Neuron (in vitro differentiated cells): ENCODE data around the gene SAPCD2.
"Not testable (repeated sequence)": the region's sequence is repeated elsewhere in the genome, so short reads cannot be mapped to it uniquely, and the experiment has no call there.

Source experiments
- H2AFZ ChIP-seq: one replicate; pipeline ENCODE4 v1.6.1; 2013; ENCODE audit warnings: low read depth, mild to moderate bottlenecking, inconsistent platforms, low read length, moderate library complexity
- H3K27me3 ChIP-seq: one replicate; pipeline ENCODE4 v1.6.1; 2013; ENCODE audit warnings: low read length; ENCODE audit not compliant: insufficient read depth
- H3K36me3 ChIP-seq: one replicate; pipeline ENCODE4 v1.6.1; 2013; ENCODE audit warnings: low read length; ENCODE audit not compliant: insufficient read depth
- H3K4me1 ChIP-seq: one replicate; pipeline ENCODE4 v1.6.1; 2013; ENCODE audit warnings: low read length; ENCODE audit not compliant: insufficient read depth
- H3K4me3 ChIP-seq: 2 replicates; pipeline ENCODE4 v1.5.1; 2013; ENCODE audit warnings: mild to moderate bottlenecking, low read length, moderate library complexity
- H3K9me3 ChIP-seq: one replicate; pipeline ENCODE4 v1.6.1; 2013; ENCODE audit warnings: low read length

Gene SAPCD2, protein sequence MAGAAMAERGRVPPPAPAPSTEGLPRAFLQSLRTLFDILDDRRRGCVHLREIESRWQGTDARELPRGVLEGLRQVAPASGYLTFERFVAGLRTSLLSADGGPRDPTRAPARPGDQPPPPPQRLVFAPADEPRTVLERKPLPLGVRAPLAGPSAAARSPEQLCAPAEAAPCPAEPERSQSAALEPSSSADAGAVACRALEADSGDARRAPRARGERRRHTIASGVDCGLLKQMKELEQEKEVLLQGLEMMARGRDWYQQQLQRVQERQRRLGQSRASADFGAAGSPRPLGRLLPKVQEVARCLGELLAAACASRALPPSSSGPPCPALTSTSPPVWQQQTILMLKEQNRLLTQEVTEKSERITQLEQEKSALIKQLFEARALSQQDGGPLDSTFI

DNA sequence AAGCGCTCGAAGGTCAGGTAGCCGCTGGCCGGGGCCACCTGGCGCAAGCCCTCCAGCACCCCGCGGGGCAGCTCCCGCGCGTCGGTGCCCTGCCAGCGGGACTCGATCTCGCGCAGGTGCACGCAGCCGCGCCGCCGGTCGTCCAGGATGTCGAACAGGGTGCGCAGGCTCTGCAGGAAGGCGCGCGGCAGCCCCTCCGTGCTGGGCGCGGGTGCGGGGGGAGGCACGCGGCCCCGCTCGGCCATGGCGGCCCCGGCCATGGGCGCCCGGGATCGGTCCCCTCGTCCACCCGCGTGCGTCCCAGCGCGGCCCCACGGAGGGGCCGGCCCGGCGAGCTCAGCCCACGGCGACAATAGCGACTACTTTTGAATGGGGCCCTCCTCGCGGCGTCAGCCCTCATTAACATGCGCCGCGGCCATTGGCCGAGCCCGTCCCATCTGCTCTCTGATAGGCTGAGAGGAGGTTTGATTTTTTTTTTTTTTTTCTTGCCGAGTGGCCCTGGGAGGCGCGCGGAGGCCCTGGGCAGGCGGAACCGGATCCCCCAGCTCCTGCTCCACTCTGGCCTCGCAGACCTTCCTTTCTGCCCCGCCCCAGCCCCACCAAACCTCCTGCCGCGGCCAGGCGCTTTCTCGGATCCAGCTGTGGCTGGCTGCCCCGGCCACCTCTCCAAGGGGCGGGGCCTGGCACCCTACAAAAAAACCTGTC is at the start of gene SAPCD2:
Gene SAPCD2 (minus strand): TSS at position 357 of the 705 bp plus-strand sequence. CDS start 97 bp downstream, at position 260.
- Histone ChIP-seq H3K36me3 (peaks cover 2% of the 10 kb centered on the region), H2AFZ (peak within 1 kb of the TSS; percentile 33), H3K9me3 (no peaks in the 10 kb centered on the region), H3K4me1 (peaks cover 22% of the 10 kb centered on the region), H3K4me3 (peak within 1 kb of the TSS; percentile 68), H3K27me3 (peaks cover 17% of the 10 kb centered on the region)

DNA sequence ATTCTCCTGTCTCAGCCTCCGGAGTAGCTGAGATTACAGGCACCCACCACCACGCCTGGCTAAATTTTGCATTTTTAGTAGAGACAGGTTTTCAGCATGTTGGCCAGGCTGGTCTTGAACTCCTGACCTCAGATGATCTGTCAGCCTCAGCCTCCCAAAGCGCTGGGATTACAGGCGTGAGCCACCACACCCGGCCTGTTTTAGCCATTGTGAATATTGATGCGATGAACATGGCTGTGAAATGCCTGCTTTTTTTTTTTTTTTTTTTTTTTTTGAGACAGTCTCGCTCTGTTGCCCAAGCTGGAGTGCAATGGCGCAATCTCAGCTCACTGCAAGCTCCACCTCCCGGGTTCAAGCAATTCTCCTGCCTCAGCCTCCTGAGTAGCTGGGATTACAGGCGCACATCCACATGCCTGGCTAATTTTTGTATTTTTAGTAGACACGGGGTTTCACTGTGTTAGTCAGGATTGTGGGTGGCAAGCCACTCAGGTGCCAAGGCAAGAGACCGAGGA is 47.8 kb upstream of the SAPCD2 start:
- not testable (repeated sequence) for H2AFZ ChIP-seq, H3K4me3 ChIP-seq, H3K27me3 ChIP-seq, H3K9me3 ChIP-seq, H3K36me3 ChIP-seq
- peaks cover 22% of the 10 kb centered on the region for H3K4me1 ChIP-seq

DNA sequence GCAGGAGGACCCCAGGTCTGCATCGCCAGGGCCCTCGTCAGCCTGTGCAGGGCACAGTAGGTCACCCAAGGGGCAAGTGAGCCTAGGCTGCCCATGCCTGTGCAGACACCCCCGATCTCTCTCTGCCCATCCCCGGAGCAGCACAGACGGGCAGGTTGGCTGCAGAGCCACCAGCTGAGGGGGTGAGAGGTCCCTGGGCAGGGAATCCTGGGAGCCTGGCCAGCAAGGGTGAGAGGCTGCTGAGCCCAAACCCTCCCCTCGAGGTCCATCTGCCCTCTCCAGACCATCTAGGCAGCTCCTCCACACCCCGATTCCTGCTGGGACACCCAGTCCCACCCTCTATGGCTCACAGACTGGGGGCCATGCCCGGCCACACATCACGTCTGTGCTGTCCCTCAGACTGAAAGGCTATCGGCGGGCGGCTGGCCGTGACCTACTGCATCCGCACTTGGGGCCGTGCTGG is 46.9 kb upstream of the SAPCD2 start:
- H3K36me3 ChIP-seq = no peaks in the 10 kb centered on the region
- H3K27me3 ChIP-seq = no peaks in the 10 kb centered on the region
- peaks cover 20% of the 10 kb centered on the region for H3K4me1 ChIP-seq
- no peak overlapping the region for H3K4me3 ChIP-seq
- H3K9me3 ChIP-seq = no peaks in the 10 kb centered on the region
- no peak overlapping the region for H2AFZ ChIP-seq

DNA sequence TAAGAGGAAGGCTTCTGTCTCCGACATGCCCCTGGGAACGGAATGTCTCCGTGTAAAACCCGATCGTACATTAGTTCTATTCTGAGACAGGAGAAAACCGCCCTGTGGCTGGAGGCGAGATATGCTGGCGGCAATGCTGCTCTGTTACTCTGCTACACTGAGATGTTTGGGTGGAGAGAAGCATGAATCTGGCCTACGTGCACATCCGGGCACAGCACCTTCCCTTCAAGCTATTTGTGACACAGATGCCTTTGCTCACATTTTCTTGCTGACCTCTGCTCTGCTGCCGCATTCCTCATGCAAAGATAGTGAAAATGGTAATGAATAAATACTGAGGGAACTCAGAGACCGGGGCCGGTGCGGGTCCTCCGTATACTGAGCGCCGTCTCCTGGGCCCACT is 46.4 kb upstream of the SAPCD2 start:
- Histone ChIP-seq H3K36me3 (no peaks in the 10 kb centered on the region), H3K9me3 (no peaks in the 10 kb centered on the region), H3K4me1 (peaks cover 18% of the 10 kb centered on the region), H3K27me3 (no peaks in the 10 kb centered on the region), H3K4me3 (no peak overlapping the region), H2AFZ (no peak overlapping the region)

DNA sequence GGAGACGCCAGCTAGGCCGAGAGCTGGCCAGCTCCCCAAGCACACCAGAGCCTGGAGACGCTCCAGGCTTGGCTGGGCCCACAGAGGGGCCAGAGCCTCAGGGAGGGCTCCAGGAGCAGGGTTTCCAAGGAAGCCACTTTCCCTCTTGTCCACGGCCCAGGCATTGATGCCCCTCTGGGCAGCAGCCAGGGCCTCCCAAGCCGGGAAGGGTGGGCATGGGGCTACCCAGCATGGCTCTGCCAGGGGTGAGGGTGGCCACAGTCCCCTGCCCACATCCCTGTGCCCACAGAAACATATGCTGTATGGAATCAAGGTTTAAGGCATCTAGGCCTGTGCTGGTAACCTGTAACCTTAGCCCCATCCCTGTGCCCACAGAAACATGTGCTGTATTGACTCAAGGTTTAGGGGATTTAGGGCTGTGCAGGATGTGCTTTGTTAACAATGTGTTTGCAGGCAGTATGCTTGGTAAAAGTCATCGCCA is 45.7 kb upstream of the SAPCD2 start:
- Histone ChIP-seq H3K36me3 (no peaks in the 10 kb centered on the region), H3K27me3 (no peaks in the 10 kb centered on the region), H3K9me3 (no peaks in the 10 kb centered on the region), H3K4me3 (no peak overlapping the region), H3K4me1 (peaks cover 16% of the 10 kb centered on the region), H2AFZ (no peak overlapping the region)

DNA sequence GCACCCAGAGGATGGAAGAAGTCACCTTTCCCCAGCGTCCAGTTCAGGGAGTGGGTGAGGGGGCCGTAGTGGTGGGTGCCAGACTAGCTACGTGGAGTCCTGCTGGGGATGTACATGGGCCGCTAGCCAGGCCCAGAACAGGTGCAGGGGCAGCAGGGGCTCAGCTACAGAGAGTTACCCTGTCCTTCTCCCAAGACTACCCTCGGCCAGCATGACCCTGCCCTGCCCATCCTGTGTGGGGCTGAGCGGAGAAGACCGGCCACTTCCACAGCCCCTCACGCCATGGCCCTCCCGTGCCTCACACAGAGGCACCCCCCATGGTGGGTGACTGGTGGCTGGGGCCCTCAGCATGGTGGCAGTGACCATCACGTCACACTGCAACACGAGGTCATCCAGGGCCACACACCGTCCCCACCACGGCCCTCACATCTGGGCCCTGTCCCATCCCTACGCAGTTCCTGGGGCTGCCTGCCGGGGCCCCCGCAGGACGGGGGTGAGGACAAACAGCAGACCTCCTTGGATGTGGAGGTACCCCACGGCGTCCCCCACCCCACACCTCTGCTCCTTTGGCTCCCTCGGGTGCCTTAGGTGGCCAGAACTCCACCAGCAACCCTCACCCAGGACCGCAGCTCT is 45.2 kb upstream of the SAPCD2 start:
- Histone ChIP-seq H3K4me3 (no peak overlapping the region), H2AFZ (no peak overlapping the region), H3K9me3 (no peaks in the 10 kb centered on the region), H3K4me1 (peaks cover 16% of the 10 kb centered on the region), H3K27me3 (no peaks in the 10 kb centered on the region), H3K36me3 (no peaks in the 10 kb centered on the region)

DNA sequence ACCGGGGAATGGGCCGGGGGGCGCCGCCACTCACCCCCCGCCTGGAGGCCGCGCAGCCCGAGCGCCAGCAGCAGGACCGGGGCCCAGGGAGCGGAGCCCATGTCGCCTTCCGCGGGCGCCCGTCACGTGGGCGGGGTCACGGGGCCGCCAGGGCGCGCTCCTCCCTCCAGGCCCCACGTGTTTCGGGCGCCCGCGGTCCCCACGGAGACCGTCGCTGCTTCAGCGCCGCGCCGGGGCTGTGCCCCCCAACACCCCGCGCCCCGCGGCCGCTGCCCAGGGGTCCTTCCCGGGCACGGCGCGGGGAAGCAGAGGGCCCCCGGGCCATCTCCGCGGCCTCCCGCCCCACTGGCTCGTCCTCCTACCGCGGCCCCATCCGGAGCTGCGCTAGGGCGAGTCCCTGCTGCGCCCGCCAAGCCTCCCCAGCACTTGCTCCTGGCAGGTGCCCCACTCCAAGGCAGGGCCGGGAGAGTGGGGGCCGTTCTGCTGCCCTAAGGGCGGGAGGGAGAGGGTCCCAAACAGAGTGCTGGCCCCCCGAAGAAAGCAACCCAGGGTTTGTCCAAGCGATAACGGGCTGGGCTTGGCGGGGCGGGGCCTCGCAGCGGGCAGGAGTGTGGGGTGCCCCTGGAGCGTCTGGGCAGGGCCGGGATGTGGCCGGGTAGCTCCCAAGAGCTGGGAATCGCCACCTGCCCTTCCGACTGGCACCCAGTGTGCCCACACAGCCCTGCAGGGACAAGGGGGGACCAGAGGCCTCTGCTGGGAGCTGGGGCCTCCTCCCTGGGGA is 44.4 kb upstream of the SAPCD2 start, which contains the start of gene DPP7:
Gene DPP7 (minus strand): TSS at position 121 of the 781 bp plus-strand sequence. CDS start 20 bp downstream, at position 101.
- H3K4me3 ChIP-seq = no peak within 1 kb of the TSS
- no peaks in the 10 kb centered on the region for H3K9me3 ChIP-seq
- H3K27me3 ChIP-seq = no peaks in the 10 kb centered on the region
- peaks cover 16% of the 10 kb centered on the region for H3K4me1 ChIP-seq
- no peak within 1 kb of the TSS for H2AFZ ChIP-seq
- peaks cover 3% of the 10 kb centered on the region for H3K36me3 ChIP-seq

DNA sequence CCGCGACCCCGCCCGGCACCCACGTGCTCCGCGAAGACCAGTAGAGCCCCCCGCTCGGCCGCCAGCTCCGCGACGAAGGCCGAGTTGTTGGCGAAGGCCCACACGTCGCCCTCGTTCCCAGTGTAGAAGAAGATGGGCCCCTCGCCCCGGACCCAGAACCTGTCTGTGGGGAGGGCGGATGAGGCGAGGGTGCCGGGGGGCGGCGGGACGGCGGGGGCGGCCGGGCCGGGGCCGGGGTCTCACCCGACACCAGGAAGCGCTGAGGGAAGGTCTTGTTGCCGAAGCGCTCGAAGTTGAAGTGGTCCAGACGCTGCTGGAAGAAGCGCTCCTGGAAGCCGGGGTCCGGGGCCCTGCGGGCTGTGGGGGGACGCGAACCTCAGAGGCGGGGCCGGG is 43.9 kb upstream of the SAPCD2 start:
- Histone ChIP-seq H2AFZ (no peak overlapping the region), H3K9me3 (no peaks in the 10 kb centered on the region), H3K4me1 (peaks cover 16% of the 10 kb centered on the region), H3K27me3 (no peaks in the 10 kb centered on the region), H3K4me3 (no peak overlapping the region), H3K36me3 (peaks cover 9% of the 10 kb centered on the region)

DNA sequence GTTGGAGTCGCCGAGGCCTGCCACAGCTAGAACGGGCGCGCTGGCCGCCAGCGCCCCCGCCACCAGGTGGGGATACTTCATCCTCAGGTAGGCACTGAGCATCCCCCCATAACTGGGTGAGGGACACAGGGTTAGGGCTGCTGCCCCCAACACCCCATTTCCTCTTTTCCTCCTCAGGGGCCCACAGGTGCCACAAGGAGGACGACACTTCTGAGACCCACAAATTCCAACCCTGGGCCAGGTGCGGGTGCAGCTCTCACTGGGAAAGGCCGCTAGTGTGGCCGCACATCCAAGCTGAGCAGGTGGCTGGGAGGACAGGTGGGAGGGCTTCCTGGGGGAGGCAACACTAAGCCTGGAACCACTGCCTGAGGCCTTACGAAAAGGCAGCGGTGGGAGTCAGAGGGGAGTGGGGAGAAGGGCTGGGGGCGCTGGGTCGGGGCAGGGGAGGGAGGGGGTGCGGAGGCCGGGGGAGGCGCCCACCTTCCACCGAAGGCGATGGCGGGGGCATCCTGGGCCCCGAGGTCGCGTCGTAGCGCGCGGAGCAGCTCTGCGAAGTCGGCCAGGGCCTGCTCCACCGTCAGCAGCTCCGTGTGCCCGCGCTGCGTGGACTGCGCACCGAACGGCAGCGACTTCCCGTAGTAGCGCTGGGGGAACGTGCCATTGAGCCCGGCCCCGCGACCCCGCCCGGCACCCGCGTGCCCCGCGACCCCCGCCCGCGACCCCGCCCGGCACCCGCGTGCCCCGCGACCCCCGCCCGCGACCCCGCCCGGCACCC is 43.2 kb upstream of the SAPCD2 start:
- peaks cover 16% of the 10 kb centered on the region for H3K4me1 ChIP-seq
- no peak overlapping the region for H2AFZ ChIP-seq
- H3K9me3 ChIP-seq = no peaks in the 10 kb centered on the region
- peaks cover 15% of the 10 kb centered on the region for H3K36me3 ChIP-seq
- H3K27me3 ChIP-seq = no peaks in the 10 kb centered on the region
- no peak overlapping the region for H3K4me3 ChIP-seq

DNA sequence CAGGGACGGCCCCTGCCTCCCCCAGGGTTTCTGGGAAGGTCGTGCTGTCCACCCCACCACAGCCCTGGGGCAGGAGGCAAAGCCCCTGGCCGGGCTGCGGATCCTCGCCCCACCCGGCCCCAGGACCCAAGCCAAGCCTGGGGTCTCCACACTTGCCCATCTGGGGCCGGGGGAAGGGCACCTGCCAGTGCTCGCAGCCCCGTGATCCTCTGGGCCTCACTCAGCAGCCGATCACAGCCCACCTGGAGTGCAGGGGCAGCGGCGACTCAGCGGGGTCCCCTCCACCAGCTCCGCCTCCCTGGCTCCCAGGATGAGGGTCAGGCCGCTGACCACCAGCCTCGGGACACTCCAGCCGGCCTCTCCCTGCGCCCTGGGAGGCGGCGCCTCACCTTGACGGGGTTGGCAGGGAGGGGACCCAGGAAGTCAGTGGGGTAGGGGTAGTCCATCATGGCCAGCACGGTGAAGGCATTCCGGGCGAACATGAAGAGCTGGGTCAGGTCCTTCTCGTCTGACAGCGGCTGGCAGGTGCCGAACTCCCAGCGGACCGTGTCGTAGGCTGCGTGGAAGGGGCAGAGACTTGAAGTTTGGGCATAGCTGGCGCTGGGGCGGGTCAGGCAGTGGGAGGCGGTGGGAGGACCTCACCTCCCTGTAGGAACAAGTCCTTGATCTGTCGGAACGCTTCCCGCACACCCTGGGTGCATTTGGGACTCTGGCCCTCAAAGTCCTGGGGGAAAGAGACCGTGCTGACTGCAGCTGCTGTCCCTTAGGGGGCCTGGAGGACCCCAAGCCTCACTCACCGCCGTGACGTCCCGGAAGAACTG is 42.4 kb upstream of the SAPCD2 start:
- Histone ChIP-seq H3K9me3 (no peaks in the 10 kb centered on the region), H3K27me3 (no peaks in the 10 kb centered on the region), H3K4me1 (peaks cover 16% of the 10 kb centered on the region), H3K4me3 (no peak overlapping the region), H2AFZ (no peak overlapping the region), H3K36me3 (peaks cover 20% of the 10 kb centered on the region)

DNA sequence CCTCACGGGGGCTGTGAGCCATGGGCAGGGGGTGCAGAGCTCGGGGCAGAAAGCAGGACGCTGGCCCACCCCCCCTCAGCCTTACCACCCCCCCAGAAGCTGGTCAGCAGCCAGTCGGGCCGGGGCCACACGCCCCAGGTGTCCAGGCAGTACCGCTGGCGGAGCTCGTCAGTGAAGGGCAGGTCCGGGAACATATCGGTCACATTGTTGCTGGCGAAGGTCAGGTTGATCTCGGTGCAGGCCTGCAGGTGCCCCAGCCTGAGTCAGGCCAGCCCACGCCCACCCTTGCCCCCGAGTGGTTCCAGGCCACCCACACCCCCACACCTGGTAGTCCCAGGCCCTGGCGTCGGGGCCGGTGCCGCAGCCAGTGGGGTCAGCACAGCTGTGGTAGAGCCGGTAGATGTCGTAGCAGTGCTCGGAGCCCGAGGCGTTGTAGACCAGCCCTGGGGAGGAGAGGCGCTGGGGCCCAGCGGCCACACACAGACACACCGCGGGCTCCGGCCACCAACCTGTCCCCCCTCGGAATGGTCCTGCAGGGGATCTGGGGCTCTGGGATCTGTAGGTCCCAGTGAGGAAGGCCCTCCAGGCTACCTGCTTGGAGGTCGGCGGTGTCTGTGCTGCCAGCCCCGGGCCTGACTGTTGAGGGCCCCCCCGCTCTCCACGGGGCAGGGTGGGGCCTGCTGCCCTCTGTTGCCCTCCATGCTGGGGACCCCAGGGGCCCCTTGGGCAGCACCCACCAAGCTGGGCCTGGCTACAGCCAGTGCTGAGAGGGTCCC is 41.6 kb upstream of the SAPCD2 start:
- Histone ChIP-seq H3K36me3 (peaks cover 28% of the 10 kb centered on the region), H3K9me3 (no peaks in the 10 kb centered on the region), H3K4me1 (peaks cover 10% of the 10 kb centered on the region), H3K4me3 (no peak overlapping the region), H2AFZ (no peak overlapping the region), H3K27me3 (no peaks in the 10 kb centered on the region)
